HG03045 (cell line): Measurements from ENCODE around the gene SPEM2.

Source experiments
- ATAC-seq: cut with Tn5 transposase; IDR thresholded peaks from one replicate; pipeline ENCODE4 v1.9.1; 2021; ENCODE audit warnings: mild to moderate bottlenecking, moderate library complexity; ENCODE audit not compliant: unreplicated experiment

Gene SPEM2

DNA sequence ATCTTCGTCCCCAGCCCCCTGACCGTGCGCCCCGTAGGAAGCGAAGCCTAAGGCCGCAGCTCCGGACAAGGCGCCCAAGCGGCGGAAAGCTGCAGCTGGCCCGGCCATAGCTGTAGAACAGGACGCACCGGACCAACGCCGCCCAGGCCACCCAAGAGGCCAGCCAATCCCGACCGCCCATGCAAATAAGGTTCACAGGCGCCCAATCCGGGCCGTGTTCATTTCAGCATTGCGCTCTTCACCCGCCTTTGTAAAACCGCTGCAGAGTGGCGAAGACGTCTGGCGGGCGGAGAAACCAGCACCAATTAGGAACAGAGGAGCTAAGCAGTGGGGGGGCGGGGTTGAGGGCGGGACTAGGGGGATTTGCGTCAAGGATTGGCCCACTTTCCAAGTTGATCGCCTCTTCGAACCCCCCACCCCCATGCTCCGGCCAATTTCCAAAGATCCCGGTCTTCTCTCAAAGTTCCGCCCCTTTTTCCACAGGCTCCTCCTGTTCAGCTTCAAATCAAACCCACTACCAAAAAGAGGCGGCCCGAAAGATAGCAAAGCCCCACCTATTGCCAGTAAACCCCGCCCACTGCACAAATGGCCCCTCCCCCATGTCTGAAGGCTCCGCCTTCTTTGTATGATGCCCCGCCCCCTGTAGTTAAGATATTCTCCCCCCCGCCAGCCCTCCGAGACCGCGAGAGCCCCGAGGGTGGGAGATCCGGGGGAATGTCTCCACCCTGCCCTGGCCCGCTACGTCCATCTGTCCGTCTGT is 21.3 kb upstream of the SPEM2 start, which contains the start of gene TMEM256:
TSS of gene TMEM256 (minus strand) at position 121 of the 760 bp plus-strand sequence. CDS start at position 108, 13 bp downstream.
- peak; percentile 93 for ATAC-seq

DNA sequence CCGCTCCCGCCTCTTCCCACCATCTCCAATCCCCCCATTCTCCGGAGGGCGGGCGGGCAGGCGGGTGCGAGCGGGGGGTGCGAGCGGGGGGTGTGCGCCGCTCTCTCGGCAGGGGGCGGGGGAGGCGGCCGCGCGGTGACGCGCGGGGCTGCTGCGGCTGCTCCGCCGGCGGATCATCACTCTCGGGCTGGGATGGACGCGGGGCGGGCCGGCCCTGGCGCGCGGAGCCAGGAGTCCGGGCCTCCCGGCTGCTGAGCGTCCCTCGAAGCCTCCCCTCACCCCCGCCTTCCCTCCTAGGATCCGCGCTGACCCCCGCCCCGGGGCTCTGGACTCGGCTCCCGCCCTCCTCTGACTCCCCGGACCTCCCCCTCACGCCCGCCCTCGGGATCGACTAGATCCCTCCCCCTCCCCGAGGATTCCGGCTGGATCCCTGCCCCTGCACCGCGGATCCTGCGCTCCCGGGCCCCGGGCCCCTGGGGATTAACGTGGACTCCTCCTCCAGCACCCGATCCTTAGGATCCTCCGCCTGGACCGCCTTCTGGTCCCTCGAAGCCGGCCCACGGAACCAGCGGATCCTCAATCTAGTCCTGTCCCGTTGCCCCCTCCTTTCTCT is 20.6 kb upstream of the SPEM2 start:
- no peak for ATAC-seq

DNA sequence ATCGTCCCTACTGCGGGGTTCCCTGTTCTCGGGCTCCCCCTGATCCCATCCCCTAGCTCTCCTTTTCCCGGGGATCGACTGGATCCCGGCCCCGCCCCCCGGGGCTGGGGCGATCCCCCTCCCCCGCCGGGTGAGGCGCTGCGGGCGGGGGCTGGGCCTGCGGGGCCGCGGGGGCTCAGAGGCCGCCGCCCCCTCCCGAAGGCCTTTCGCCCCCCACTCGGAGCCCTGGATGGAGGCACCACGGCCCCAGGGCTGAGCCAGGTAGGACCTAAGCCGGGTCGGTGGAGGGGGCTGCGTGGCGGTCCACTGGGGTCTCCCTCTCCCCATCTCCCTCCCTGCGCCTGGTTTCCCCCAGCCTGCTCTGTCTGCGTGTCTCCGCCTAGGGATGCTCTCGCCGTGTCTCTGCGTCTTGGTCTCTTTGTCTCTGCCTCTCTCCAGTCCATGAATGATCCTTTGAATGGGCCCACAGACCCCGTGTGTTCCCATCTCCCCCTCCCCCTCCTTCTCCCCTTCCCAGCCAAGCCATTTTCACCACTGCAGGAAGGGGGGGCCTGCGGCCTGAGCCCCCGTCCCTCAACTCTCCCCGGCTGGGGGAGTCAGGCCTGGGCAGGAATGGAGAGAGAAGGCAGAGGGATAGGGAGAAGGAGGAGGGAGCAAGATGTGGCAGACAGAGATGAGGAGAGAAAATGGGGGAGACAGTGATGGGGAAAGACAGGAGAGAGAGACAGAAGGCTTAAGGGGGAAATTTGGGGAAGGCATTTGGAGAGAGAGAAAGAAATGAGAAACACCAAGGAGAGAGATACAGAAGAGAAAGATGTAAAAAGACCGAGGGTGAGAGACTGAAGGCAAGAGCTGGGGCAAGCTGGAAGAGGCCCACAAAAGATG is 19.8 kb upstream of the SPEM2 start:
- no peak for ATAC-seq

DNA sequence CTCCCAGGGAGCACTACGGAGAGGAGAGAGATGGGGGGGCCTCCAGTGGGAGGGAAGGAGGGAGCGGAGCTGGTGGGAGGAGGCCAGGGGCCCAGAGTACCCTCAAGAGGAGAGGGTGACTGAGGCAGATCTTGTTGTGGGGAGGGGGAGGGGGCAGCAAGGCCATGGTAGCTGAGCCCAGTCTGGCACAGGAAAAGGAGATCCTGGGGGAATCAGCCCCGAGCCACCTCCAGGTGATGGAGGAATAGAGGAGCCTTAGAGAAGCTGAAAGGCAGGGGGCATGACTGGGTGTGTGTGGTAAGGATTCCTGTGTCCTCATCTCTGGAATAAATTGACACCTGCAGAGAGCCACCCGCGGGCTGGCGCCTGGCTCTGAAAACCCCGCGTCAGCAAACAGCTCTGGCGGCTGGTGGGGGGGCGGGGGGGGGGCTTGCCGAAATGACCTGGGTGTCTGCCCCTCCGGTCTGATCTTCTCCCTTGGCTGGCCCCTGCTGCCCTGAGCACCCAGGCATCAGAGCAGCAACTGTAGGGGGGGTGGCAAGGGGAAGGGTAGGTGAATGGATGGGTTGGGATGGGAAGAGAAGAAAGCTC is 19.1 kb upstream of the SPEM2 start:
- no peak for ATAC-seq

DNA sequence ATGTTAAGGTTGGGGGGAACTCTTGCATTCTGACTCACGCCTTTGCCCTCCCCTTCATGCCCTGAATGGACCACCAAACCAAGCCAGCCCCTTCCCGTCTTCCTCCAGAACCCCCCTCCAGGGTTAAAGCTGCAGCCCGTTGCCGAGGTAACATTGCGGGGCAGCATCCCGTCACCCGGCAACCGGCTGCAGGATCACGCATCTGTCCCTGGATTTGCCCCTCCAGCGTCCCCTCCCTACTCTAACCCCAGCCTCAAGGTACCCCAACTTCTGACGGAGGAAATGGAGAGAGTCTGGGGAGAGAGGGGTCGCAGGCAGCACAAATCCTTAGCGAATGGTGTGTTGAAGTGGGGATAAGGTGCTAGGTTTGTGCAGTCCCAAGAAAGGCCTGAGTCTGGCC is 18.3 kb upstream of the SPEM2 start:
- ATAC-seq, result no peak

DNA sequence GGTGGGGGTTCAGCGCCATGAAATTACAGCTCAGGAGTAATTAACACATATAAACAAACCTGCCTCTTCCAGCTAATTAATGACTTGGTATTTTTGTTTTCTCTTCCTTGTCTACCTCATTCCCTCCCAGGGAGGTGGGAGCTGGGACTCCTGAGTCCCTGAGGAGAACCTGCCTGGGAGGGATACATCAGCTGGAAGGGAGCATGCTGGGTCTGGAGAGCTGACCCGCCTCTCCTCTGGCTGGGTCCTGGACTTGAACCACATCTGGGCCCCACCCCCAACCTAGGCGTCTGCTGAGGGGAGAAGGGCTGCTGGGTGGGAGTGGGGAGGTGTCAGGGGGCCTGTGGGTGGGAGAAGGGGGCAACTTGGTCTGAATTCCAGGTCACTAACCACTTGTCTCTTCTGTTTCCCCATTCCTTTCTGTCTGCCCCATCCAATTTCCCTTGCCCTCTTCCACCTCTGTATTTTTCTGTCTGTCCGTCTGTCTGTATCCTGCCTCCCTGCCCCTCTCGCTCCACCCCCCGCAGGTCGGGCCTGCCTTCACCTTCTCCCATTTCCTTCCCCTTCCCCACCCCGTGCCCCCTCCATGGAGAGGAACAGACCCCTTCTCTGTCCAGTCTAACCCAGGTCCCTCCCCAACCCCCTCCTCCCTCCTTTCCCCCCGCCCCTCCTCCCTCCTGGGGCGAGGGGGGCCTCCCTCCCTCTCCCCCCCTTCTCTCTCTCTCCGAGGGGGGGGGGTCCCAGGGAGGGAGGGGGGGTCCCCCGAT is 17.7 kb upstream of the SPEM2 start, which contains the start of gene NLGN2:
TSS of gene NLGN2 (plus strand) at position 361 of the 767 bp plus-strand sequence. CDS start 411 bp downstream, outside the sequence.
- no peak for ATAC-seq

DNA sequence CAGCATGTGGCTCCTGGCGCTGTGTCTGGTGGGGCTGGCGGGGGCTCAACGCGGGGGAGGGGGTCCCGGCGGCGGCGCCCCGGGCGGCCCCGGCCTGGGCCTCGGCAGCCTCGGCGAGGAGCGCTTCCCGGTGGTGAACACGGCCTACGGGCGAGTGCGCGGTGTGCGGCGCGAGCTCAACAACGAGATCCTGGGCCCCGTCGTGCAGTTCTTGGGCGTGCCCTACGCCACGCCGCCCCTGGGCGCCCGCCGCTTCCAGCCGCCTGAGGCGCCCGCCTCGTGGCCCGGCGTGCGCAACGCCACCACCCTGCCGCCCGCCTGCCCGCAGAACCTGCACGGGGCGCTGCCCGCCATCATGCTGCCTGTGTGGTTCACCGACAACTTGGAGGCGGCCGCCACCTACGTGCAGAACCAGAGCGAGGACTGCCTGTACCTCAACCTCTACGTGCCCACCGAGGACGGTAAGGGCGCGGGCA is 17.1 kb upstream of the SPEM2 start:
- no peak for ATAC-seq

DNA sequence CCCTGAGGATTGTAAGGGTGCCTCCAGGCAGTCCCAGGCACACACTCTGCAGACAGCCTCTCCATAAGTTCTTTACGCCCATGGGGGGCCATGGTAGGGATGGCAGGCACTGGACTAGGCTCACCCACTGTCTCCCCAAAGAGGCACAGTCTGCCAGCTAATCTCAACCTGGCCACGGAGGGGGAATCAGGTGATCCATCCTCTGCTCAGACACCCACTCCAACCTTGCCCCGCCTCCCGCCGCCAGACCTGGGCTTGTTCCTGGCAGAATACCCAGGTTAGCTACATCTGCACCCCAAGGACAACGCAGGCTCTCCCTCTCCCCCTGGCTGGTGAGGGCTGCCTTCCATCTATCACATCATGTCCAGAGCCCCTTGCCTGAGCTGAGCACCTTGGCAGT is 16.6 kb upstream of the SPEM2 start:
- ATAC-seq, result no peak

DNA sequence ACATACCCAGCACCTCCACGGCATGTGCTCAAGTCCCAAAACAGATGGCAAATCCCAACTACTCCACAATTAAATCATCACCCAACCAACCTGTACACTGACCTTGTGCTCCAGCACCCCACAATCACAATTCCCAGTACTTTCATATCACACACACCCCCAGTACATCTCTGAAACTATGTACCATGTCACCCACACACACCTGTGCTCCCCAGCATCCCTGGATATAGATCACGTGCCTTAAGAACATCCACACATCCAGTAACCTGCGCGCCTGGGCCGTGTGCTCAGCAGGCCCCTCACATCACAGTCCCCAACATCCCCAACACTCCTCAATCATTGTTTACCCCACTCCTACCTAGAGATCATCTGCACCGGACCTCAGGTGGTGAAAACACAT is 15.7 kb upstream of the SPEM2 start:
- ATAC-seq, result no peak

DNA sequence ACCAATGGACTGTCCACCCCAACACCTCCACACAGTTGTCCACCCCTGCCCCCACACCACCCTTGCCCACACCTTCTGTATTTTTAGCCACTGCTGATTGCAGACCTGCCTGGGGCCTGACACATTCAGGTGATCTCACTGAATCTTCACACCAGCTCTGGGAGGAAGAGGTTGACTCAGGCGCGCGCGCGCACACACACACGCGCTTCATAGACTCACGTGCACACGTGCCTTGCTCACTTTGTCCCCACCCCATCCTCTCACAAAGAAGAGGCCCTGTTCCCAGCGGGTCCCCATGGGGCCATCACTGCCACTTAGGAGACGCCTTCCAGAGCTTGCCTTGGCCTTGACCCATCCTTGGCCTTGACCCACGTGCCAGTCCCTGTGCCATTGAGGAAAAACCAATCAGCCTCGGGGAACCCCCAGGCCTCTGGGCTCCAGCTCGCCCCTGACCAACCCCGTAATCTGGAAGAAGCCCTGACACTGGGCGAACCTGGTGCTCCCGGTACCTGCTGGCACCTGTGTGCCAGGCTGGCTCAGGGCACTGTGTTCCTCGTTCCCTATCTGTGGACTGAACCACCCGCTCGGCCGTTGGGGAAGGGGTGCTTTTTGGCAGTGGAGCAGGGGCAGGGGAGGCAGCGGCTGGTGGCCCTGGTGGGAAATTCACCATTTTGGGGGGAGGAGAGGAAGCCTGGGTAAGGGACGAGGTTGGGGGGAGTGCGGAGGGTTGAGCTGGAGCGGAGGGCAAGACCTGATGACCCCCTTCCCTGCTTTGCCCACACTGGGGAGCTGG is 14.6 kb upstream of the SPEM2 start:
- no peak for ATAC-seq

DNA sequence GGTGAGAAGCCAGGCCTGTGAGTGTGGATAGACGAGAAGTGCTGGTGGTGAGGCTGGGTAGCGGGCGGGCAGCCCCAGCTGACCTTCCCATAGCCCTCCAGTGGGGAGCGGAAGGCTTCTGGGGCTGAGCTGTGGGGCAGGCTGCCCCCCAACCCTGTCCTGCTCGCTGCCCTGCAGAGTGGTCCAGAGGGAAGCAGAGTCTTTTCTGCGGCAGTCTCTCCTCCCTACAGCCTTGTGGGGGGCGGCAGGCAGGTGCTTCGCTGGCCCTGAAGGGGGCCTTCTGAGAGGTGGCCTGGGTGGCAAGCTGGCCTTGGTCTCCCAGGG is 14.0 kb upstream of the SPEM2 start:
- no peak for ATAC-seq

DNA sequence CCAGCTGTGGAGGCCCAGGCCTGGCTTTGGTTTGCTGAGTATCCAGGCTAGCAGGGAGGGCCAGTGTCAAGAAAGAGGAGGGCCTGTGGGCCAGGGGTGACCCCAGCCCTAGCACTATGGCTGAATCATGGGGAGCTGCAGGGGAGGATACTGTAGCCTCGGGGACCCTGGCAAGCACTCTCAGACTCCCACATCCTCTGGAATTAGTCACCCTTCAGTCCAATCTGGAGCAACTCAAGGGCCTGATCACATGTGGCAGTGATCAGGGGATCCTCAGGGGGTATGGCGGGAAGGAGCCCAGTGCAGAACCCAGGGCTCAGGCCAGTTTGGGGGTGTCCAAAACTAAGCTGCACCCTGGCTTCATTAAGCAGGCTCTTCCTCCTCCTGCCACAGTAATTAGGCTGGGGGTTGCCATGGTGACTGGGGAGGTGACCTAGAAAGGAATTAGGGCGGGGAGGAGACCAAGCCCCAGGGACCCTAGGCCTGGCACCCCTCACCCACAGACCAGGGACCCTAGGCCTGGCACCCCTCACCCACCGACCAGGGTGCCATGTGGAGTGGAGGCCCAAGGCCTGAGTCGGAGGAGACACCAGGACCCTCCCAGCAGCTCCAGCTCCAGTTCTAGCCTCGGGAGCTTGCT is 11.9 kb upstream of the SPEM2 start:
- no peak for ATAC-seq

DNA sequence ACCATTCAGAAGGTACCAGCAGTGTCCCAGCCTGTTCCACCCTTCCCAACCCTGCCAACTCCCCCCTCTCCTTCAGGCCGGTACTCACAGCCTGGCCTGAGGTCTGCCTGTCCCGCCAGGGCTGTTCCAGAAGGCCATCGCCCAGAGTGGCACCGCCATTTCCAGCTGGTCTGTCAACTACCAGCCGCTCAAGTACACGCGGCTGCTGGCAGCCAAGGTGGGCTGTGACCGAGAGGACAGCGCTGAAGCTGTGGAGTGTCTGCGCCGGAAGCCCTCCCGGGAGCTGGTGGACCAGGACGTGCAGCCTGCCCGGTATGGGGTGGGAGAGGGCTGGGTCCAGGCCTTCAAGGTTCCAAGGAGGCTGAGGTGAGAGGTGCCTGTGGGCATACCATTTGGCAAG is 10.6 kb upstream of the SPEM2 start:
- ATAC-seq, result no peak

DNA sequence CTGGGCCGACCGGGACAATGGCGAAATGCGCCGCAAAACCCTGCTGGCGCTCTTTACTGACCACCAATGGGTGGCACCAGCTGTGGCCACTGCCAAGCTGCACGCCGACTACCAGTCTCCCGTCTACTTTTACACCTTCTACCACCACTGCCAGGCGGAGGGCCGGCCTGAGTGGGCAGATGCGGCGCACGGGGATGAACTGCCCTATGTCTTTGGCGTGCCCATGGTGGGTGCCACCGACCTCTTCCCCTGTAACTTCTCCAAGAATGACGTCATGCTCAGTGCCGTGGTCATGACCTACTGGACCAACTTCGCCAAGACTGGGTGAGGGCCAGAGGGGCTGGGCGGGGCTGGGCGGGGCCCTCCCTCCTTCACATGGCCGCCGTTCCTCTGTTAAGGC is 9.6 kb upstream of the SPEM2 start:
- no peak for ATAC-seq

DNA sequence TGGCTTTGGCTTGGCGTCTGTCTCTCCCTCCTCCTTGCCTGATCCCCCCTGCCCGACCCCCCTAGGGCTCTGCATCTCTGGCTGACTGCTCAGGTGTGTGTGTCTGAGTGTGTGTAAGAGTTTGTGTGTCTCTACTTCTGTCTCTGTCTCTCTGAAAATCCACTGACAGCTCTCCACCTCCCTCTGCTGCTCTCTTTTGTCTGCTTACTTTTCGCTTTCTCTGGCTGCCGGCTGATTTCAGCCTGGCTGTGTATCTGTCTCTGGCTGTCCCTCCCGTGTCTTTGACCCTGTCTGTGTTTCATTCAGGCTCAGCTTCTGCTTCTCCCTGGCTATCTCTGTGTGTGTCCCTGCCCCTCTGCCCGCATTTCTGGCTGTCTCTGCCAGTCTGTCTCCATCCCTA is 9.1 kb upstream of the SPEM2 start:
- no peak for ATAC-seq

DNA sequence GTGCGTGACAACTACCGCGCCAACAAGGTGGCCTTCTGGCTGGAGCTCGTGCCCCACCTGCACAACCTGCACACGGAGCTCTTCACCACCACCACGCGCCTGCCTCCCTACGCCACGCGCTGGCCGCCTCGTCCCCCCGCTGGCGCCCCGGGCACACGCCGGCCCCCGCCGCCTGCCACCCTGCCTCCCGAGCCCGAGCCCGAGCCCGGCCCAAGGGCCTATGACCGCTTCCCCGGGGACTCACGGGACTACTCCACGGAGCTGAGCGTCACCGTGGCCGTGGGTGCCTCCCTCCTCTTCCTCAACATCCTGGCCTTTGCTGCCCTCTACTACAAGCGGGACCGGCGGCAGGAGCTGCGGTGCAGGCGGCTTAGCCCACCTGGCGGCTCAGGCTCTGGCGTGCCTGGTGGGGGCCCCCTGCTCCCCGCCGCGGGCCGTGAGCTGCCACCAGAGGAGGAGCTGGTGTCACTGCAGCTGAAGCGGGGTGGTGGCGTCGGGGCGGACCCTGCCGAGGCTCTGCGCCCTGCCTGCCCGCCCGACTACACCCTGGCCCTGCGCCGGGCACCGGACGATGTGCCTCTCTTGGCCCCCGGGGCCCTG is 8.3 kb upstream of the SPEM2 start:
- ATAC-seq, result no peak

DNA sequence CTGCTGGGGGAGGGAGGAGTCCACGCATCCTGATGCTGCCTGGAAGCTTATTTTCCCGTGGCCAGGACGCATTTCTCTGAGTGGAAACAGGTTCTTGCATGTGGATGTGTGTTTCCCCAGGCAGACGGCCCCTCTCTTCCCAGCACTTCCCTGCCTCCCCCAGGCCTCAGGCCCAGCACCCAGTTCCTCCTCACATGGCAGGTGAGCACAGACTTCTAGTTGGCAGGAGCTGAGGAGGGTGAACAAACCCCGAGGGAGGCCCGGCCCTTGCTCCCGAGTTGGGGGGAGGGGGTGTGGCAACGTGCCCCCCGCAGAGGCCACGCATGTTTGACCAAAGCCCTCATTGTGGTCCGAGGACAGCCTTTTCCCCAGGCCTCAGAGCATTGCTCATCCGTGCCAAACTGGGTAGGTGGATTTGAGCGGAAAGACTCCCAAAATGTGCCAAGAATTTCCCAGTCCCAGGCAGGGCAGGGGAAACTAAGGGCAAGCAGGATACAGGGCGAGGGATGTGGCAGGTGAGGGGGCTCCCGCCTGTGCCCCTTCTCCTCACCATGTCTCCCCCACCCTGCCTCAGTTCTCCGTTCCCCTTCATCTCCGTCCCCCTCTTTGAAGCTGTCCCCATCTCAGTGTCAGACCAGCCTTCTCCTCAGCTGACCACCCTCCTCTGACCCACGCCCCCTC is 6.8 kb upstream of the SPEM2 start:
- ATAC-seq, result no peak
